ENCODE measurements around the gene USP10. TPM values are rescaled to one million over a fixed set of nuclear protein-coding genes. Genes with fewer than 3 reads are reported as not detected.

The USP10 gene
- total RNA-seq, 1 donor from 2014 or later = 107 TPM

DNA sequence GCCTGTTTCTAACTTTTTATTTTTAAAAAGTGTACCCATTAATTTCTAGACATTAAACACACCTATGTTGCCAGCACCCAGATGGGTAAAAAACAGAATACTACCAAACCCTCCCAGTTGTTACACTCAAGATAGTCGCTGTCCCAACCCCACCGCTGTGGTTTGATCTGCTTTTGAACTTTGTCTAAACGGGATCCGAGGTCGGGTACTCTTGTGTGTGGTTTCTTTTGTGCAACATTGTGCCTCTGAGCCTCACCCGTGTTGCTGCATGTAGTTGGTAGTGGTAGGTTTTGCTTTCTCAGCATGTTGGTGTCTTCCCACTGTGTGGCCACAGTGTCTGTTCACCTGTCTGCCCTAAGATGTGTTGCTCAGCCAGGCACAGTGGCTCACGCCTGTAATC lies 47.2 kb upstream of the USP10 start:
- Histone ChIP-seq H2AFZ (ENCODE audit: low read depth, low read length) (no peak overlapping the region), H3K9ac (ENCODE audit: low read length) (no peak overlapping the region), H3K4me2 (ENCODE audit: low read length) (no peak overlapping the region), H3K79me2 (ENCODE audit: insufficient read depth, low read length) (peaks cover 6% of the 10 kb centered on the region), H3K9me3 (ENCODE audit: insufficient read depth, low read depth, low read length) (peaks cover 2% of the 10 kb centered on the region), H3K36me3 (ENCODE audit: insufficient read depth, low read length) (peaks cover 8% of the 10 kb centered on the region), H4K20me1 (ENCODE audit: insufficient read depth, low read length) (peaks cover 45% of the 10 kb centered on the region), H3K27ac (ENCODE audit: low read depth, low read length) (no peak overlapping the region), H3K4me1 (ENCODE audit: insufficient read depth, low read length) (peaks cover 26% of the 10 kb centered on the region), H3K4me3 (ENCODE audit: insufficient read depth, low read depth, low read length) (no peak overlapping the region), H3K27me3 (ENCODE audit: insufficient read depth, low read length) (no peaks in the 10 kb centered on the region)
- Mint-ChIP-seq H3K9me3 (ENCODE audit: unreplicated experiment) (no peaks in the 10 kb centered on the region), H3K36me3 (ENCODE audit: low read depth, unreplicated experiment) (peaks cover 4% of the 10 kb centered on the region), H3K27ac (ENCODE audit: unreplicated experiment) (no peak overlapping the region), H3K4me1 (ENCODE audit: low read depth, unreplicated experiment) (peaks cover 28% of the 10 kb centered on the region), H3K27me3 (ENCODE audit: low read depth, unreplicated experiment) (no peaks in the 10 kb centered on the region), H3K4me3 (ENCODE audit: unreplicated experiment) (no peak overlapping the region)
- DNase-seq (ENCODE audit: low read depth) (no peak), FAIRE-seq (no peak)
- TF ChIP-seq EZH2 (IDR thresholded peaks at IDR 0.05; ENCODE audit: insufficient read depth, low read length) (no peak), CTCF (IDR thresholded peaks at IDR 0.05; ENCODE audit: insufficient read depth, low read depth, low read length) (no peak)

DNA sequence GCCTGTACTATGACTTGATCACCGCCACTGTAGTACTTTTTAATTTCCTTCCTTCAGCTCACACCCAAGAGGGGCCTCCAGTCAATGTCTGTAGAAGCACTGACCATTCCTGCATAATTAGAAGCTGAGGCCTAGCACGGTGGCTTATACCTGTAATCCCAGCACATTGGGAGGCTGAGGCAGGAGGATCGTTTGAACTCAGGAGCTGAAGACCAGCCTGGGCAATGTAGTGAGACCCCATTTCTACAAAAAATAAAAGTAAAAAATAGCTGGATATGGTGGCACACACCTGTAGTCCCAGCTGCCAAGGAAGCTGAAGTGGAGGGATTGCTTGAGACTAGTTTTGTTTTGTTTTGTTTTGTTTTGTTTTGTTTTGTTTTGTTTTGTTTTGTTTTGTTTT lies 45.6 kb upstream of the USP10 start:
- Mint-ChIP-seq H3K27ac (ENCODE audit: unreplicated experiment) (no peak overlapping the region), H3K9me3 (ENCODE audit: unreplicated experiment) (no peaks in the 10 kb centered on the region), H3K4me1 (ENCODE audit: low read depth, unreplicated experiment) (peaks cover 25% of the 10 kb centered on the region)

More for the DNA sequence above, 45.6 kb upstream of the USP10 start:
- FAIRE-seq (no peak), DNase-seq (ENCODE audit: low read depth) (no peak)
- TF ChIP-seq EZH2 (IDR thresholded peaks at IDR 0.05; ENCODE audit: insufficient read depth, low read length) = no peak
- TF ChIP-seq CTCF (IDR thresholded peaks at IDR 0.05; ENCODE audit: insufficient read depth, low read depth, low read length) = no peak
- Histone ChIP-seq H3K27ac (ENCODE audit: low read depth, low read length) (no peak overlapping the region), H4K20me1 (ENCODE audit: insufficient read depth, low read length) (peaks cover 49% of the 10 kb centered on the region), H3K4me1 (ENCODE audit: insufficient read depth, low read length) (peaks cover 16% of the 10 kb centered on the region), H3K9ac (ENCODE audit: low read length) (no peak overlapping the region), H3K4me3 (ENCODE audit: insufficient read depth, low read depth, low read length) (no peak overlapping the region), H3K9me3 (ENCODE audit: insufficient read depth, low read depth, low read length) (no peaks in the 10 kb centered on the region), H3K36me3 (ENCODE audit: insufficient read depth, low read length) (peaks cover 12% of the 10 kb centered on the region), H3K79me2 (ENCODE audit: insufficient read depth, low read length) (peaks cover 6% of the 10 kb centered on the region), H2AFZ (ENCODE audit: low read depth, low read length) (no peak overlapping the region), H3K27me3 (ENCODE audit: insufficient read depth, low read length) (no peaks in the 10 kb centered on the region), H3K4me2 (ENCODE audit: low read length) (no peak overlapping the region)
- no peak overlapping the region for H3K4me3 Mint-ChIP-seq (ENCODE audit: unreplicated experiment)
- peaks cover 14% of the 10 kb centered on the region for H3K36me3 Mint-ChIP-seq (ENCODE audit: low read depth, unreplicated experiment)
- no peaks in the 10 kb centered on the region for H3K27me3 Mint-ChIP-seq (ENCODE audit: low read depth, unreplicated experiment)
